ENCODE measurements around the gene H2BW2. TPM values are rescaled to one million over a fixed set of nuclear protein-coding genes. Genes with fewer than 3 reads are reported as not detected.

H2BW2 gene
- not detected in 2 replicates for total RNA-seq

GRCh38 chrX:104039689-104040505, at the start of gene H2BW2:
TSS of gene H2BW2 (plus strand) at chrX:104039956. CDS start at chrX:104039995, 39 bp downstream.

GRCh38 chrX:104013606-104014005, 26.1 kb upstream of the H2BW2 start, which contains the start of gene H2BW1:
TSS of gene H2BW1 (minus strand) at chrX:104013708. CDS start at chrX:104013576, 132 bp downstream.

GRCh38 chrX:104075778-104076445, 36.2 kb downstream of the H2BW2 start, which contains the start of gene TMSB15C:
TSS of gene TMSB15C (minus strand) at chrX:104076236.

Other genes starting within 250 kb of the H2BW2 start
- gene RAB9B, start 207.7 kb upstream of the H2BW2 start, total RNA-seq: 0.29 and 1.1 TPM in 2 replicates
- 2.9 and 8.5 TPM in 2 replicates for gene TMSB15B, start 77.3 kb upstream of the H2BW2 start, total RNA-seq
- not detected in 2 replicates for gene H2BW1, start 26.2 kb upstream of the H2BW2 start, total RNA-seq
- 0.35 and 3.2 TPM in 2 replicates for gene TMSB15C, start 36.3 kb downstream of the H2BW2 start, total RNA-seq
- gene ZCCHC18, start 72.6 kb downstream of the H2BW2 start, total RNA-seq: under 0.01 and 0.18 TPM in 2 replicates
- 1.7 and 4.3 TPM in 2 replicates for gene SLC25A53, start 117.1 kb downstream of the H2BW2 start, total RNA-seq
- gene FAM199X, start 126.5 kb downstream of the H2BW2 start, total RNA-seq: 8.4 and 13.1 TPM in 2 replicates
- 1.4 and 8.2 TPM in 2 replicates for gene ESX1, start 215.0 kb downstream of the H2BW2 start, total RNA-seq

All from myometrial cell (primary cell).